Neural progenitor cell (in vitro differentiated cells): ENCODE measurements around the gene AP3S2. TPM values are rescaled to one million over a fixed set of nuclear protein-coding genes. Genes with fewer than 3 reads are reported as not detected.
A peak's percentile ranks its signal among the peaks of the same experiment; 100 is the strongest.

ENCODE experiments used
- DNase-seq: peaks from one replicate; pipeline ENCODE4 v3.0.0-alpha.2; 2016; ENCODE audit warnings: low spot score
- H2AFZ ChIP-seq: fragments of 200-600 bp; sonication (generic); replicated peaks from 2 replicates; pipeline ENCODE4 v1.6.1; 2016; ENCODE audit warnings: antibody characterized with exemption
- H3F3A ChIP-seq: fragments of 200-600 bp; sonication (generic); 2 replicates; pipeline ENCODE4 v1.6.1; 2016; ENCODE audit warnings: antibody characterized with exemption, low read depth
- H3K27ac ChIP-seq: fragments of 200-600 bp; sonication (generic); 2 replicates; pipeline ENCODE4 v1.5.1; 2016; ENCODE audit warnings: mild to moderate bottlenecking
- H3K27me3 ChIP-seq: fragments of 200-600 bp; sonication (generic); 2 replicates; pipeline ENCODE4 v1.6.1; 2016; ENCODE audit warnings: mild to moderate bottlenecking, moderate library complexity
- H3K36me3 ChIP-seq: fragments of 200-600 bp; sonication (generic); 2 replicates; pipeline ENCODE4 v1.5.1; 2016
- H3K4me1 ChIP-seq: fragments of 200-600 bp; sonication (generic); 2 replicates; pipeline ENCODE4 v1.6.1; 2016; ENCODE audit warnings: mixed run types
- H3K4me2 ChIP-seq: fragments of 200-600 bp; sonication (generic); 2 replicates; pipeline ENCODE4 v1.6.1; 2016
- H3K4me3 ChIP-seq: fragments of 200-600 bp; sonication (generic); 2 replicates; pipeline ENCODE4 v1.5.1; 2016
- H3K79me2 ChIP-seq: fragments of 200-600 bp; sonication (generic); 2 replicates; pipeline ENCODE4 v1.6.1; 2016; ENCODE audit warnings: low read depth
- H3K9ac ChIP-seq: fragments of 200-600 bp; sonication (generic); 2 replicates; pipeline ENCODE4 v1.6.1; 2016
- H3K9me3 ChIP-seq: fragments of 200-600 bp; sonication (generic); 2 replicates; pipeline ENCODE4 v1.5.1; 2016; ENCODE audit warnings: low read depth
- H4K20me1 ChIP-seq: fragments of 200-600 bp; sonication (generic); 2 replicates; pipeline ENCODE4 v1.6.1; 2016; ENCODE audit warnings: low read depth
- H3K27ac Mint-ChIP-seq: 3 replicates; pipeline ENCODE4 v1.8.0; 2021; ENCODE audit warnings: mixed read lengths
- H3K27me3 Mint-ChIP-seq: 2 replicates; pipeline ENCODE4 v1.8.0; 2022; ENCODE audit warnings: low read depth, mild to moderate bottlenecking, inconsistent platforms, moderate library complexity, mixed read lengths; ENCODE audit not compliant: insufficient read depth
- H3K36me3 Mint-ChIP-seq: 3 replicates; pipeline ENCODE4 v1.8.0; 2021; ENCODE audit warnings: mixed read lengths
- H3K4me1 Mint-ChIP-seq: 3 replicates; pipeline ENCODE4 v1.8.0; 2021; ENCODE audit warnings: mixed read lengths
- H3K4me3 Mint-ChIP-seq: 3 replicates; pipeline ENCODE4 v1.8.0; 2021; ENCODE audit warnings: mild to moderate bottlenecking, moderate library complexity, mixed read lengths
- H3K9me3 Mint-ChIP-seq: 3 replicates; pipeline ENCODE4 v1.8.0; 2020; ENCODE audit warnings: mixed read lengths
- EZH2 ChIP-seq: fragments of 200-600 bp; sonication (generic); IDR thresholded peaks from 2 replicates; pipeline ENCODE4 v1.6.1; 2017; ENCODE audit warnings: antibody characterized with exemption, mild to moderate bottlenecking, moderate library complexity
- EZH2phosphoT487 ChIP-seq: fragments of 200-600 bp; sonication (generic); IDR thresholded peaks from 2 replicates; pipeline ENCODE4 v1.6.1; 2017; ENCODE audit warnings: antibody characterized with exemption
- total RNA-seq: library from RNA; depleted of rRNA; stranded (reverse); fragments of >200 nt; gene quantifications from 2 replicates; pipeline ENCODE4 v1.2.3, GENCODE V29; 2015; ENCODE audit warnings: low replicate concordance
- TF ChIP-seq, protein P1 (sequence below): fragments of 200-600 bp; sonication (generic); IDR thresholded peaks from 2 replicates; pipeline ENCODE4 v1.5.1; 2017; ENCODE audit warnings: antibody characterized with exemption, mild to moderate bottlenecking

AP3S2 gene
- total RNA-seq, 1 donor from 2014 or later: 75.3 TPM

DNA sequence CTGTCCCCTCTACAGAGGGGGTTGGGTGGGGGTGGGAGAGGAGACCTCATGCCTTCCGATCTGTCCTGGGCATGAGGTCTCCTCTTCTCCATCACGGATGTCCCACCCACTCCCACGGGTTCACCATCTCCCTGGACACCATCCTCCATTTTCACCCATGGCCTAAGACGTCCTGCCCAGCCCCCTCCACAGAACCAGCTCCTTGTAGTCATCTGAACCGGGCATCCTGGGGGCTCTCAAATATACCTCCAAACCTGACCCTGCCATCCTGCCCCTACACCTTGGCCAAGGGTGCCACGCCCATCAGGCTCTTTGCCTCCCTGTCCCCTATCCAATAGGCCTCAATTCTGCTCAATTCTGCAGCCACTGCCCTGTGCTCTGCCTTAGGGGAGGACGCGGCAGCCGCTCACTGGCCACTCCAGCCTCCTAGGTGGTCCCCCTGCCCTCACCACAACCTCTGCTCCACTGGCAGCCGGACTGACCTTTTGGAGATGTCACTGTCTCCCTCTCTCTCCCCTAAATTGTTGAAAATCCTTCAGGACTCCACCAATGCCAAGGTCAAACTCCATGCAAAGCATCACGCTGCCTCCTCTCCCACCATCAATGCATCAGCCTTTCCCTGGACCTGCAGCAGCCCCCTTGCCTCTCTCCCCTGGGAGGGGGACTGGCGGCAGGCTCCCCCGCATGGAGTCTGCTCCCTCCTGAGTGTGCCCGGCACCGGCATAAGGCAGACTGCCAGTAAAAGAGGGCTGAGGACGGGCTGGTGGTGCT lies 69.8 kb downstream of the AP3S2 start:
- no peaks in the 10 kb centered on the region for H3K9me3 Mint-ChIP-seq

DNA sequence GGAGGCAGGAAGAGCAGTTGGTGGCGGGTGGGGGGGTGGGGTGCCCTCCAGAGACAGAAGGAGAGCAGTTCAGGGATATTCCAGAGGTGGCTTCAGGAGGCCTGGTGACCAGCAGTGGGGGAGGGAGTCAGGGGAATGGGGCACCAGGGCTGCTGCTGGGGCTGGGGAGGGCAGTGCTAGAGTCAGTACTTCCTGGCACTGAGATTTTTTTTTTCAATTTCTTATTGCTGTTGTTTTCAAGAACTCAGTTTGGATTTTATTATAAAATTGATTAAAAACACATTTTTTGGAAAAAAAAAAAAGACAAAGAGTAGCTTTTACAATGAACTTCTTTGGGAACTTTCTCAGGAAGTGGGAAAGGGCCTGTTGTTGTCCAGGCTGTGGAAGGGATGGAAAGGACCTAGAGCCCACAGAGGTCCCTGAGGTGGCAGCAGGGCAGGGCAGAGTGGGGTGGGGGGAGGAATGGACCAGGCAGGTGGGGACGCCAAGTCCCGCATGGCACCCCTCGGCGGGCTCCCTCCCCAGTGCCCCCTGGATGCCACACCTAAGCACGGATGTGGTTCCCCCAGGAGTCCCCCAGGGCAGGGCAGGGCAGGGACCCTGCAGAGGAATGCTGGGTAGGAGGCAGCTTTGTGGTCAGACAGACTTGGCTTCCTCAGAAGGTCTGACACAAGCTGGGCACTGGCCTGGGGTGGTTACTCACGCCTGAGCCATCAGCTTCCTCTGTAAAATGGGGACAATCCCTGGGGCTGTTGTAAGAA lies 70.7 kb downstream of the AP3S2 start:
- peaks cover 2% of the 10 kb centered on the region for H3K27me3 ChIP-seq
- no peak overlapping the region for H3K27ac ChIP-seq
- no peaks in the 10 kb centered on the region for H4K20me1 ChIP-seq
- H3K9ac ChIP-seq: no peak overlapping the region
- peaks cover 28% of the 10 kb centered on the region for H3K27me3 Mint-ChIP-seq
- H3K4me1 Mint-ChIP-seq: peaks cover 14% of the 10 kb centered on the region
- H3K9me3 ChIP-seq: no peaks in the 10 kb centered on the region
- TF ChIP-seq EZH2: no peak
- TF ChIP-seq, protein P1, sequence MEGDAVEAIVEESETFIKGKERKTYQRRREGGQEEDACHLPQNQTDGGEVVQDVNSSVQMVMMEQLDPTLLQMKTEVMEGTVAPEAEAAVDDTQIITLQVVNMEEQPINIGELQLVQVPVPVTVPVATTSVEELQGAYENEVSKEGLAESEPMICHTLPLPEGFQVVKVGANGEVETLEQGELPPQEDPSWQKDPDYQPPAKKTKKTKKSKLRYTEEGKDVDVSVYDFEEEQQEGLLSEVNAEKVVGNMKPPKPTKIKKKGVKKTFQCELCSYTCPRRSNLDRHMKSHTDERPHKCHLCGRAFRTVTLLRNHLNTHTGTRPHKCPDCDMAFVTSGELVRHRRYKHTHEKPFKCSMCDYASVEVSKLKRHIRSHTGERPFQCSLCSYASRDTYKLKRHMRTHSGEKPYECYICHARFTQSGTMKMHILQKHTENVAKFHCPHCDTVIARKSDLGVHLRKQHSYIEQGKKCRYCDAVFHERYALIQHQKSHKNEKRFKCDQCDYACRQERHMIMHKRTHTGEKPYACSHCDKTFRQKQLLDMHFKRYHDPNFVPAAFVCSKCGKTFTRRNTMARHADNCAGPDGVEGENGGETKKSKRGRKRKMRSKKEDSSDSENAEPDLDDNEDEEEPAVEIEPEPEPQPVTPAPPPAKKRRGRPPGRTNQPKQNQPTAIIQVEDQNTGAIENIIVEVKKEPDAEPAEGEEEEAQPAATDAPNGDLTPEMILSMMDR: no peak
- no peak for TF ChIP-seq EZH2phosphoT487
- H3K4me3 ChIP-seq: no peak overlapping the region
- H2AFZ ChIP-seq: no peak overlapping the region
- no peaks in the 10 kb centered on the region for H3K79me2 ChIP-seq
- H3K9me3 Mint-ChIP-seq: no peaks in the 10 kb centered on the region
- no peak overlapping the region for H3K4me2 ChIP-seq
- peaks cover 2% of the 10 kb centered on the region for H3K4me1 ChIP-seq
- no peak for DNase-seq
- no peaks in the 10 kb centered on the region for H3F3A ChIP-seq
- H3K36me3 Mint-ChIP-seq: no peaks in the 10 kb centered on the region
- no peak overlapping the region for H3K27ac Mint-ChIP-seq
- no peak overlapping the region for H3K4me3 Mint-ChIP-seq
- no peaks in the 10 kb centered on the region for H3K36me3 ChIP-seq

More for the DNA sequence above, 69.8 kb downstream of the AP3S2 start:
- H3K27ac ChIP-seq: no peak overlapping the region
- H3K36me3 ChIP-seq: no peaks in the 10 kb centered on the region
- no peak overlapping the region for H3K4me2 ChIP-seq
- no peaks in the 10 kb centered on the region for H3K79me2 ChIP-seq
- peaks cover 28% of the 10 kb centered on the region for H3K27me3 Mint-ChIP-seq
- H3K9ac ChIP-seq: no peak overlapping the region
- no peak overlapping the region for H3K27ac Mint-ChIP-seq
- no peaks in the 10 kb centered on the region for H4K20me1 ChIP-seq
- H3K9me3 ChIP-seq: no peaks in the 10 kb centered on the region
- no peak overlapping the region for H3K4me3 ChIP-seq
- no peaks in the 10 kb centered on the region for H3K27me3 ChIP-seq
- H3K4me1 ChIP-seq: peaks cover 8% of the 10 kb centered on the region
- H3K4me1 Mint-ChIP-seq: peaks cover 23% of the 10 kb centered on the region
- no peak for TF ChIP-seq EZH2
- TF ChIP-seq EZH2phosphoT487: no peak
- TF ChIP-seq, protein P1: no peak
- no peak for DNase-seq
- H2AFZ ChIP-seq: no peak overlapping the region
- no peaks in the 10 kb centered on the region for H3K36me3 Mint-ChIP-seq
- no peaks in the 10 kb centered on the region for H3F3A ChIP-seq
- no peak overlapping the region for H3K4me3 Mint-ChIP-seq

DNA sequence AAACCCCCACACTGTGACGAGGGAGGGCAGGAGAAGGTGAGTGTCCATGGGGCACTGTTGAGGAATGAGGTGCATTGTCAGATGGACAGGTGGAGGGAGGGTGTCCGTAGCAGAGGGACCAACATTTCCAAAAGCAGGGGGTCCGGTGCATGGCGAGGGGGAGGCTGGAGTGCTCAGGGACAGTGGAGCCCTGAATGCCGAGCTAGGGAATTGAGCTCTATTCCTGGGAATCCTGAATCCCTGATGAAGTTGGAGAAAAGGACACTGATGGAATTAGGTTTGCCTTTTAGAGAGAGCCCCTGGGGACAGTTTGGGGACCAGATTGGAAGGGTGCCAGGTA lies 71.2 kb downstream of the AP3S2 start:
- Histone ChIP-seq H3K79me2 (no peaks in the 10 kb centered on the region), H3K9me3 (no peaks in the 10 kb centered on the region), H3K4me3 (no peak overlapping the region), H3K9ac (no peak overlapping the region), H3F3A (no peaks in the 10 kb centered on the region), H3K27me3 (peaks cover 6% of the 10 kb centered on the region), H3K36me3 (no peaks in the 10 kb centered on the region), H3K4me2 (no peak overlapping the region), H3K27ac (no peak overlapping the region), H2AFZ (no peak overlapping the region), H3K4me1 (no peaks in the 10 kb centered on the region), H4K20me1 (no peaks in the 10 kb centered on the region)
- TF ChIP-seq, protein P1: no peak
- no peak for TF ChIP-seq EZH2phosphoT487
- TF ChIP-seq EZH2: no peak
- H3K27me3 Mint-ChIP-seq: peaks cover 28% of the 10 kb centered on the region
- DNase-seq: no peak
- H3K4me3 Mint-ChIP-seq: no peak overlapping the region
- peak overlapping the region; percentile 74 for H3K27ac Mint-ChIP-seq
- H3K4me1 Mint-ChIP-seq: peaks cover 10% of the 10 kb centered on the region
- no peaks in the 10 kb centered on the region for H3K36me3 Mint-ChIP-seq
- H3K9me3 Mint-ChIP-seq: no peaks in the 10 kb centered on the region
